Right cardiac atrium (tissue), 5 donors: ENCODE results near the gene PEX11B. TPM values are rescaled to one million over a fixed set of nuclear protein-coding genes. Genes with fewer than 3 reads are reported as not detected.

Experiments
- ATAC-seq, 2 donors: fragments of 200-7000 bp; cut with Tn5 transposase; one replicate each; pipeline versions ENCODE4 v1.8.0 to v1.9.1; 2020; ENCODE audit warnings: moderate library complexity in 2 of 2, mild to moderate bottlenecking in 1 of 2
- DNase-seq, 3 donors: peaks; one replicate each; pipeline ENCODE4 v3.0.0-alpha.2; 2020
- H3K27ac ChIP-seq: one replicate; pipeline ENCODE4 v1.5.1; 2013; ENCODE audit warnings: mild to moderate bottlenecking, low read length, control low read depth, moderate library complexity
- H3K27me3 ChIP-seq: one replicate; pipeline ENCODE4 v1.6.1; 2013; ENCODE audit not compliant: control insufficient read depth, insufficient read depth
- H3K4me1 ChIP-seq: one replicate; pipeline ENCODE4 v1.6.1; 2013; ENCODE audit warnings: low read length; ENCODE audit not compliant: control insufficient read depth, insufficient read depth
- H3K4me3 ChIP-seq: one replicate; pipeline ENCODE4 v1.5.1; 2013; ENCODE audit warnings: low read length, control low read depth
- H3K9me3 ChIP-seq: one replicate; pipeline ENCODE4 v1.6.1; 2013; ENCODE audit warnings: low read length; ENCODE audit not compliant: control insufficient read depth
- WGBS: extraction: QIAGEN DNeasy Blood & Tissue Kit; methylation state at CpG from one replicate; pipeline ENCODE4 v1.1.7; 2013; 5-methylcytosine and 5-hydroxymethylcytosine counted together
- intact Hi-C, 4 donors: fragments of 100-400 bp; cut with DNase I; formaldehyde crosslinking; loops; one replicate each; pipeline versions ENCODE4 v1.11.0 to v1.14.0; 2022 to 2023
- long read RNA-seq, 4 donors: library from polyadenylated mRNA; unstranded; transcript quantifications; one replicate each; pipeline ENCODE4 v2.0.0, GENCODE V29; 2020 to 2021
- polyA plus RNA-seq: library from polyadenylated mRNA; stranded (reverse); fragments of 200-250 nt; gene quantifications from one replicate; pipeline ENCODE4 v1.2.3, GENCODE V29; 2013
- total RNA-seq, 4 donors: library from RNA; stranded (reverse); fragmentation: NEBNext Ultra II Directional; extraction: Animal tissue kit (Norgen Biotek cat#: 25700); gene quantifications; one replicate each; pipeline ENCODE4 v1.2.1, GENCODE V29; 2021
- donor health status: healthy with polysubstance abuse.
- donor health status: DM: no; HTN: yes; CAD: no.
- donor health status: DM: no; HTN: no; CAD: no.
- donor health status: DM: no; HTN: yes; CAD: no; lungs with severe emphysema.
- donor health status: DM: yes; HTN: yes; CAD: no.

PEX11B gene, protein sequence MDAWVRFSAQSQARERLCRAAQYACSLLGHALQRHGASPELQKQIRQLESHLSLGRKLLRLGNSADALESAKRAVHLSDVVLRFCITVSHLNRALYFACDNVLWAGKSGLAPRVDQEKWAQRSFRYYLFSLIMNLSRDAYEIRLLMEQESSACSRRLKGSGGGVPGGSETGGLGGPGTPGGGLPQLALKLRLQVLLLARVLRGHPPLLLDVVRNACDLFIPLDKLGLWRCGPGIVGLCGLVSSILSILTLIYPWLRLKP
- total RNA-seq = 10 to 100 TPM; 21.4 to 23.7 (median 22.4) TPM
- 22.8 TPM for polyA plus RNA-seq
- long read RNA-seq, donor 1, transcript PEX11B-201 (4 exons, 1,740 nt) = major isoform, 52 of 59 reads
- long read RNA-seq, donor 1, partial matches to known transcripts = 0 of 59 reads
- long read RNA-seq, donor 1, other reads (novel, unspliced or antisense) = 7 of 59 reads
- long read RNA-seq, donor 2, transcript PEX11B-201 (4 exons, 1,740 nt) = major isoform, 24 of 29 reads
- long read RNA-seq, donor 2, partial matches to known transcripts = 0 of 29 reads
- long read RNA-seq, donor 2, other reads (novel, unspliced or antisense) = 5 of 29 reads
- long read RNA-seq, donor 3, transcript PEX11B-201 (4 exons, 1,740 nt) = major isoform, 85 of 96 reads
- long read RNA-seq, donor 3, partial matches to known transcripts = 5 of 96 reads
- long read RNA-seq, donor 3, other reads (novel, unspliced or antisense) = 5 of 96 reads
- long read RNA-seq, donor 4, transcript PEX11B-201 (4 exons, 1,740 nt) = major isoform, 20 of 24 reads
- long read RNA-seq, donor 4, partial matches to known transcripts = 1 of 24 reads
- long read RNA-seq, donor 4, other reads (novel, unspliced or antisense) = 3 of 24 reads

DNA sequence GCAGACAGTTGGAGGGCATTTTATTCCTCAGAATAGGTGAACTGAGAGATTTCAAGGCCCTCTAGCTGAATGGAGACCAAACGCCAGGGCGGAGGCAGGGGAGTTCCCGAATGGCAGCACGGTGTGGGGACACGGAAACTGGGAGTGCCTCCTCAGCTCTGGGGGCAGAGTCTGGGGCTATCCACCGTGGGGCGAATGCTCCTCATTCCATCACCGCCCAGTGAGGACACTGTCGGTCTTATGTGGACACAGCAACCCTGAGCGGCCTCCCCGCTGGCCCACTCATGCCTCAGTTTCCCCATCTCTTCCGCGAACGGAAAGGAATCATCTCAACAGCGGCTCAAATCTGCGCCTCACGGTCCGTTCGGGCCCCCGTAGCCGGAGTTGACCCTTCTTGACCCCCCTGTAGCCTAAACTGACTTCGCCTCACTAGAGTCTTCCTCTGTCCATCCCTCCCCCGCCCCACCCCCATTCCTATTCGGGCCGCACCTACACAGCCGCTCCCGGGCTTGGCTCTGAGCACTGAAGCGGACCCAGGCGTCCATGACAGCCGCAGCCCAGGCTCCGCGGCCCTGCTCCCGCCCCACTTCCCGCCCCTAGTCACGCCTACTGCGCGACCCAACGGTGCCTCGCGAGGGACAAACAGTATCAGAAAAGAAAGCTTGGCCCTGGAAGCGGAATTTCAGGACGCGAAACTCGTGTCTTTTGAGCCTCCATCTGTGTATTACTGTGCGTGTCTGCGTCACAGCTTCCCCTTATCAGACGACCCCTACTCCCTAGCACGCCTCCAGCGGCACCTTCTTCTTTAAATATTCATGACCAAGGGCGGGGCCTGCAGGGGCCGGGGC lies at the start of gene PEX11B:
TSS of gene PEX11B (minus strand) at position 574 of the 848 bp plus-strand sequence. CDS start at position 545, 29 bp downstream.
- Histone ChIP-seq H3K27me3 (no peaks in the 10 kb centered on the region), H3K9me3 (no peaks in the 10 kb centered on the region), H3K27ac (peak within 1 kb of the TSS; percentile 76), H3K4me1 (peaks cover 2% of the 10 kb centered on the region), H3K4me3 (peak within 1 kb of the TSS; percentile 72)
- ATAC-seq (peak; percentile 96), DNase-seq (peak; percentile 89 to 96 (median 96))
- under 1% methylated on average over 51 of the region's 51 CpGs for WGBS
- intact Hi-C loops = loop anchor here in 1 of 4 donors (10.0 kb wide), 1 partner anchor 74 kb away; the partner anchor contains the start of gene NUDT17

DNA sequence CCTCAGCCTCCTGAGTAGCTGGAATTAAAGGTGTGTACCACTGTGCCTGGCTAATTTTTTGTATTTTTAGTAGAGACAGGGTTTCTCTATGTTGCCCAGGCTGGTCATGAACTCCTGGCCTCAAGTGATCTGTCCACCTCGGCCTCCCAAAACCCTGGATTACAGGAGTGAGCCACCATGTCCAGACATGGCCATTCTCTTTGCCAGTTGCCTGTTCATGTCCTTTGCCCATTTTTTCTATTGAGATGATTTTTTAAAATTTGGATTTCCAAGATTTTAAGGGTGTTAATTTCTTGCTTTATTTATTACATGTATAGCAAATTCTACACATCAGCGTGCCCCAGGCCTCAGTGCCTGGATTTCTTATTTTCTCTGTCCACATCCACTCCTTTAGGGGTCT lies 48.8 kb upstream of the PEX11B start:
- no peak for DNase-seq
- 94% methylated on average over 2 of the region's 2 CpGs for WGBS
- intact Hi-C loops = loop anchor here in 2 of 4 donors (5.0 to 10.0 kb wide), 2 partner anchors 40 to 72 kb away; no protein-coding TSS in a partner anchor
- ATAC-seq = no peak
- H3K9me3 ChIP-seq = no peaks in the 10 kb centered on the region
- H3K4me1 ChIP-seq = peaks cover 8% of the 10 kb centered on the region
- H3K27me3 ChIP-seq = no peaks in the 10 kb centered on the region
- no peak overlapping the region for H3K27ac ChIP-seq
- no peak overlapping the region for H3K4me3 ChIP-seq

DNA sequence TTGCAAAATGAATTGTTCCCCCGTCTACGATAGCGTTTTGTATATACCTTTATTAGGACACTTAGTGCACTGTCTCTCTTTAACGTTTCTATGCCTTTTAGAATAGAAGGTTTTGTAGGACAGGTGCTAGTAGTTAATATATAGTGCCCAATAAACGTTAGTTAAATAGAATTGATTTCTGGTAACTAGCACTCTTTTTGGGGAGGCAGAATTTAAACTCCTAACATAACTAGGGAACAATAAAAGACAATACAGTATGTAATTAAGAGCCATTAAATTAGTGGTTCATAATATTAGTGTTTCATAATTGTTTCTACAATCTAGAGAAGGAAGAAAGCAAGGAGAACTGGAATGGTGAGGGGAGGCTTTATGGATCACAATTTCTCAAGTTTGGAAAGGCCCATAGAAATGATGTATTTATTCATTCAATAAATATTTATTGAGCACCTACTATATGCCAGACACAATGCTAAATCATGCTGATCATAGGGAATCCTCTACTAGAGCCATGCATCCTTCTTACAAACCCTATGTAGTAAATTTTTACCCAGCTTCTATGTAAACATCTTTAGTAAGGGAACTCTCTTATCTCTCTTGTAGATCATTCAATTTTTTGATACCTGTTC lies 46.7 kb upstream of the PEX11B start:
- WGBS = 2% methylated on average over 5 of the region's 5 CpGs
- intact Hi-C loops = loop anchor here in 2 of 4 donors (5.0 to 10.0 kb wide), 2 partner anchors 42 to 70 kb away; no protein-coding TSS in a partner anchor
- DNase-seq = no peak
- Histone ChIP-seq H3K9me3 (no peaks in the 10 kb centered on the region), H3K4me1 (peaks cover 8% of the 10 kb centered on the region), H3K4me3 (peak overlapping the region; percentile 76), H3K27me3 (no peaks in the 10 kb centered on the region), H3K27ac (no peak overlapping the region)
- no peak for ATAC-seq

DNA sequence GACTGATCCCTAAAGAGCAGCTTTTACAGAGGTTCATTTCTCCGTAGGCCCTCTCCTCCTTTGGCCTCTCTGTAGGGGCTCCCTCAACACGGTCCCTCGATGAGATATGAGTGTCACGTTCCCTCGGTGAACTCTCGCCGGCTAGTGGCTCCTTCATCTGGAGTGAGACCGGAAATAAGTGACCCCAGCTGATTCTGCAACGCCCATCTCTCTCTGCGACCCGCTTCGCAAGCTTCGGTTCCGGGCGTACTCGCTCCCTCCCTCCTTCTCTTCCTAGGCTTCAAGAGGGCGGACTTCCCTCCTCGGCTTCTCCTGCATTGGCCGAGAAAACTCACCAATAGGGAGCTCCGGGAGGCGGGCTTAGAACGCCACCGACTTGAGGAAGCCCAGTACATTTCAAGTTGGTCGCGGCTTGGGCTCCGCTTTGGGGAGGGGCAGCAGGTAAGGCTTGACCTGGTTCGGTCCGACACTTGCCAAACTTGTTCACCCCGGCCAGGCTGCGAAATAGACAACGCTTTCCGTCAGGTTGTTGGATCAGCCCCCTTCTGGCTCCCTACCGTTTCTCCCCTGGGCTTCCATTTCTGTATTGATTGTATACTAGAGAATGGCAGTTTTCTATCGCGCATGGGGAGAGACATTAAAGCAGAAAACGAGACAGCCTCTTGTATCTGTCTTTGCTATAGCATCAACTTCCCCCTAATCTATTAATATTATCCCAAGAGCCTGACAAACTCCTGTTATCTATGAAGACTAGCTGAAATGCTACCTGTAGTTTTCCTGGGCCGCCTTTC lies 46.0 kb upstream of the PEX11B start, which contains the start of the genes ANKRD34A and POLR3GL:
TSS of gene ANKRD34A (minus strand) at position 248 of the 791 bp plus-strand sequence. CDS start 2,816 bp downstream, outside the sequence.
TSS of gene POLR3GL (plus strand) at position 363 of the 791 bp plus-strand sequence. CDS start 10,176 bp downstream, outside the sequence.
- under 1% methylated on average over 37 of the region's 37 CpGs for WGBS

DNA sequence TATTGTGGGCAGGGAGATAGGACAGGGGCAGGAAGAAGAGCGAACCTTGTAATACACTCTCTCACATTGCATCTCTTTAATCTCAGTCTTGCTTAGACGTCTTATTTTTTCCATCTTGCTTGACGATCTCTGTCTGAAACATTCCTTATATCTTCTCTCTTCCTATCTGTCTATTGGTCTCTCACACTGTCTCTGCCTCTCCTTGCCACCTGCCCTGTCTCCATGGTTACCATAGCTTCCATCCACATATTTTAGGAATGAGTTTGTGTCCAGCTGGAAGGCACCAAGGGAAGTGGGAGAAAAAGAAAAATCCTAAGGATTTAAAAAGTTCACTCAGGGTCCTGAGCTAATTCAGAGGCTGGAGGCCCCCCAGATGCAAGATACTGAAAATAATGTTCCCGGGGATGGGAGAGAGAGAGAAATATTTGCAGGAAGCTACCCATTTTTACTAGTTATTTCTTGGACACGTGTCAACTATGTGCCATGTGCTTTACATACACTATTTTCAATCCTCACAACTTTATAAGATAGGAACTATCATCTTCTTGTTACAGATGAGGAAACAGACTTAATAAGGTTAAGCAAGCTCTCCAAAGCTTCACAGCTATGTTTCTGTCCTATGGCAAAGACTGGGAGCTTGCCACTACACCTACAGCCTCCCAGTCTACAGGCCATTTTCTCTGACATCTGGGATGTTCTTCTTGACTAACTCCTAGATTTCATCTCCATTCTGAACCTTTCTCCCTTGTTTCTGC lies 44.9 kb upstream of the PEX11B start:
- peak overlapping the region; percentile 76 for H3K4me3 ChIP-seq
- intact Hi-C loops = loop anchor here in 1 of 4 donors (10.0 kb wide), 1 partner anchor 69 kb away; no protein-coding TSS in a partner anchor
- DNase-seq (no peak), ATAC-seq (no peak)
- 23% methylated on average over 5 of the region's 5 CpGs for whole genome bisulfite sequencing
- peaks cover 10% of the 10 kb centered on the region for H3K4me1 ChIP-seq
- H3K9me3 ChIP-seq = no peaks in the 10 kb centered on the region
- no peaks in the 10 kb centered on the region for H3K27me3 ChIP-seq
- H3K27ac ChIP-seq = peak overlapping the region; percentile 84

More for the DNA sequence above, 46.0 kb upstream of the PEX11B start, which contains the start of the genes ANKRD34A and POLR3GL:
- Histone ChIP-seq H3K27me3 (no peaks in the 10 kb centered on the region), H3K4me3 (peak within 1 kb of the TSS; percentile 76), H3K9me3 (no peaks in the 10 kb centered on the region), H3K4me1 (peaks cover 10% of the 10 kb centered on the region), H3K27ac (peak within 1 kb of the TSS; percentile 84)
- ATAC-seq (peak; percentile 87 to 90), DNase-seq (peak; percentile 96 to 99 (median 97))
- intact Hi-C loops = loop anchor here in 2 of 4 donors (5.0 to 10.0 kb wide), 2 partner anchors 43 to 70 kb away; no protein-coding TSS in a partner anchor

DNA sequence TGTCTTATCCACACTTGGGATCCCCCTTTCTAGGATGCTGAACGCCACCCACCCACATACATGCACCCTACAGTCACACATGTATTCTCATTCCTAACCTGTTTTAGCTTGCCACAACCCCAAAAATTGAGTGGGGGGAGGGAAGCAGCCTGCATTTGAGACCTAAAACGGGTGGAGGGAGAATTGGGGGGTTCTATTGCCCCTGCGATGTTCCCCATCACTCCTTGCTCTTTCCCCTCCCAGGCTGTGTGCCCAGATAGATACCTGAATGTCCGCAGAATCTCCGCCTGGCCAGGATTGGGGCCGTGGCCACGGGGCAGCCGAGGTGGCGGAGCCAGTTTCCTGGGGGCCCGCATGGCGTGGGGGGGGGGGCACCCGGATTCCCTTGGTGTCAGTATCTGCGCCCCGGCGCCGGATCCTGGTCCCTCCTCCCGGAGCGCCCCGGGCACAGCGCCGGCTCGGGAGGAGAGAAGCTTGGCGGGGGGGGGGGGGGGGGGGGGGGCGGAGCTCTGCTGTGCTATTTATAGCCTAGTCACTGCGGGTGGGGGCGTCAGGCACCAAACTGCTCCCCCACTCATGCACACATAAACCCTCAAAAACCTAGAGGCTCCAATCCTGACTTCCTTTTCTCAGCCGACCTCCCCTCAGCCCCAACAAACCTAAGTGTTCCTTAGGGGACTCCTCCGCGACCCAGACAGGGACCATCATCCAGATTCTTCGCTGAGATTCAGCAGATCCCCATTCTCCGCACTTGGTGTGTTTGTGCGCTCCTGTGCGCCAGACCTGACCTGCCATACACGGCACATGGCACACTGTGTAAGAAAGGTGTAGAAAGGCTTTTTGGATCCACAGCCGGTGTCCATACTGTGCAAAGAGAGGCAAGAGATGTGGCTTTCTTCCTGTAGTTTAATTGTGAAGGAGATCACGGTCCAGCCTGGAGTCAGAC lies 43.9 kb upstream of the PEX11B start:
- Histone ChIP-seq H3K4me3 (peak overlapping the region; percentile 68), H3K27ac (peak overlapping the region; percentile 60), H3K27me3 (no peaks in the 10 kb centered on the region), H3K4me1 (peaks cover 10% of the 10 kb centered on the region), H3K9me3 (no peaks in the 10 kb centered on the region)
- intact Hi-C loops = loop anchor here in 1 of 4 donors (10.0 kb wide), 1 partner anchor 68 kb away; no protein-coding TSS in a partner anchor
- ATAC-seq = no peak
- peak; percentile 49 to 84 (median 82) for DNase-seq
- 2% methylated on average over 30 of the region's 36 CpGs for WGBS

DNA sequence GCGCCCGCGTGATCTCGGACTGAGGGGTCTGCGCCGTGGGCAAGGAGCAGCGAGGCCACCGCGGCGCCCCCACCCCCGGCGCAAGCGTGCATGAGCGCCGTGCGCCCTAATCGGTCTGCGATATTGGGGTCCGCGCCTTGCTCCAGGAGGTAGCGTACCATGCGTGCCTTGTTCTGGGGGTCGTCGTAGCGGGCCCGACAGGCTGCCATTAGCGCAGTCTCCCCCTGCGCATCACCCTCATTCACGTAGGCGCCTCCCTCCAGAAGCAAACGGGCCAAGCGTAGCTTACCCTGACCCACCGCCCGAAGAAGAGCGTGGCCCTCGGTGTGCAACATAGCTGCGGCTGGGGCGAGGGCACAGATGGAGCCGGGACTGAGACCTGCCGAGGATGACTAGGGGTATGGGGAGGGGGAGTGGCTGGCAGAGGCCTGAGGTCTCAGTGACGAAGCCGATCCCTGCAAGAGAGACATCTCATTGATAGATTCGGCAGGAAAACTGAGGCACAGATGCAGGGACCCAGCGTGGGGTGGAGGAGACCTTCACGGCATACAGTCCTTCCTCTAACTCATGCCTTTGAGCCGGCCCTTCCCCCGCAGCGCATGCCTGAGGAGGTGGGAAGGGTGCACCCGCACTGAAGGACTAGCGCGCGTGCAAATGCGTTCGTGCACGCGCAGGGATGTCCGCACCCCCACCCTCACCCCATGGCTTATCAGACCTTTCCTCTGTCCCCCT lies 43.1 kb upstream of the PEX11B start:
- 1% methylated on average over 57 of the region's 57 CpGs for WGBS

More for the DNA sequence above, 43.1 kb upstream of the PEX11B start:
- peak; percentile 46 to 81 (median 79) for DNase-seq
- no peaks in the 10 kb centered on the region for H3K9me3 ChIP-seq
- no peaks in the 10 kb centered on the region for H3K27me3 ChIP-seq
- intact Hi-C loops = loop anchor here in 1 of 4 donors (10.0 kb wide), 1 partner anchor 67 kb away; no protein-coding TSS in a partner anchor
- H3K4me3 ChIP-seq = peak overlapping the region; percentile 68
- peak overlapping the region; percentile 85 for H3K27ac ChIP-seq
- peaks cover 10% of the 10 kb centered on the region for H3K4me1 ChIP-seq
- no peak for ATAC-seq
